Panc1 (cell line): Measurements from ENCODE around the gene PAX4.

Experiments used
- TCF7L2 ChIP-seq: IDR thresholded peaks from 2 replicates; pipeline ENCODE4 v1.6.1; 2011; ENCODE audit warnings: mild to moderate bottlenecking, low read depth, low read length, inconsistent platforms
- TF ChIP-seq, protein P1 (sequence below): fragments of 450-650 bp; IDR thresholded peaks from 2 replicates; pipeline ENCODE4 v1.5.1; 2017; ENCODE audit warnings: mild to moderate bottlenecking

DNA sequence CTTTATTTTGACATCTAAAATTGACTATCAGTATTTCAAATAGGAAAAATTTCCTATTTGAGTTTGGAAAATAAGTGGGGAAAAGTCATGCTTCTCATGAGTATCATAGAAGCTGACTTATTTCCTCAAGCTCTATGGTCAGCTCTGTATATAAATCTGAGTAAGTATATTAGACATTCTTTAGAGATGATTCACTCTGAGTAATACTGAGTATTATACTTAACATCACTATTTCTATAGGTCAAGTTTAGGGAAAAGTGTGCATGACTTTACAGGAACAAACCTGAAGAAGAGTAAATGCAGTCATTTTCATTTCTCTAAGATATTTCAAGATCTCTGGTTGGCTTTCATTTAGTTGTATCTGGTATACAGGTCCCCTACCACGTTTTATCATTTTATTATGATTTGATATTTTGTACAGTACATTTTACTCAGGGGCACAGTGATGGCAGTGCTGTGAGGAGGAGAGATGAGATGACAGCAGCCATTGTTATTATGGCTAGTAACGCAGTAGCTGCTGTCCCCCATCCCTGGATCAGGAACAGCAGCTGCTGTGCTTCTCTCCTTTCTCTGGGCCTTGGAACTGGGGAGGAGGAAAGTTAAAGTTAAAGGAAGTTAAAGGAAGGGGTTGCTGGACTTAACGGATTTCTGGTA, 49.2 kb upstream of the PAX4 start:
- TF ChIP-seq, protein P1, sequence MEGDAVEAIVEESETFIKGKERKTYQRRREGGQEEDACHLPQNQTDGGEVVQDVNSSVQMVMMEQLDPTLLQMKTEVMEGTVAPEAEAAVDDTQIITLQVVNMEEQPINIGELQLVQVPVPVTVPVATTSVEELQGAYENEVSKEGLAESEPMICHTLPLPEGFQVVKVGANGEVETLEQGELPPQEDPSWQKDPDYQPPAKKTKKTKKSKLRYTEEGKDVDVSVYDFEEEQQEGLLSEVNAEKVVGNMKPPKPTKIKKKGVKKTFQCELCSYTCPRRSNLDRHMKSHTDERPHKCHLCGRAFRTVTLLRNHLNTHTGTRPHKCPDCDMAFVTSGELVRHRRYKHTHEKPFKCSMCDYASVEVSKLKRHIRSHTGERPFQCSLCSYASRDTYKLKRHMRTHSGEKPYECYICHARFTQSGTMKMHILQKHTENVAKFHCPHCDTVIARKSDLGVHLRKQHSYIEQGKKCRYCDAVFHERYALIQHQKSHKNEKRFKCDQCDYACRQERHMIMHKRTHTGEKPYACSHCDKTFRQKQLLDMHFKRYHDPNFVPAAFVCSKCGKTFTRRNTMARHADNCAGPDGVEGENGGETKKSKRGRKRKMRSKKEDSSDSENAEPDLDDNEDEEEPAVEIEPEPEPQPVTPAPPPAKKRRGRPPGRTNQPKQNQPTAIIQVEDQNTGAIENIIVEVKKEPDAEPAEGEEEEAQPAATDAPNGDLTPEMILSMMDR, result no peak
- no peak for TF ChIP-seq TCF7L2
